GM21360 (cell line): ENCODE measurements around the gene NRM.
"Not testable (repeated sequence)": the region's sequence is repeated elsewhere in the genome, so short reads cannot be mapped to it uniquely, and the experiment has no call there.

Experiments
- ATAC-seq: cut with Tn5 transposase; IDR thresholded peaks from one replicate; pipeline ENCODE4 v1.9.1; 2021; ENCODE audit warnings: mild to moderate bottlenecking, moderate library complexity; ENCODE audit not compliant: unreplicated experiment

NRM gene

DNA sequence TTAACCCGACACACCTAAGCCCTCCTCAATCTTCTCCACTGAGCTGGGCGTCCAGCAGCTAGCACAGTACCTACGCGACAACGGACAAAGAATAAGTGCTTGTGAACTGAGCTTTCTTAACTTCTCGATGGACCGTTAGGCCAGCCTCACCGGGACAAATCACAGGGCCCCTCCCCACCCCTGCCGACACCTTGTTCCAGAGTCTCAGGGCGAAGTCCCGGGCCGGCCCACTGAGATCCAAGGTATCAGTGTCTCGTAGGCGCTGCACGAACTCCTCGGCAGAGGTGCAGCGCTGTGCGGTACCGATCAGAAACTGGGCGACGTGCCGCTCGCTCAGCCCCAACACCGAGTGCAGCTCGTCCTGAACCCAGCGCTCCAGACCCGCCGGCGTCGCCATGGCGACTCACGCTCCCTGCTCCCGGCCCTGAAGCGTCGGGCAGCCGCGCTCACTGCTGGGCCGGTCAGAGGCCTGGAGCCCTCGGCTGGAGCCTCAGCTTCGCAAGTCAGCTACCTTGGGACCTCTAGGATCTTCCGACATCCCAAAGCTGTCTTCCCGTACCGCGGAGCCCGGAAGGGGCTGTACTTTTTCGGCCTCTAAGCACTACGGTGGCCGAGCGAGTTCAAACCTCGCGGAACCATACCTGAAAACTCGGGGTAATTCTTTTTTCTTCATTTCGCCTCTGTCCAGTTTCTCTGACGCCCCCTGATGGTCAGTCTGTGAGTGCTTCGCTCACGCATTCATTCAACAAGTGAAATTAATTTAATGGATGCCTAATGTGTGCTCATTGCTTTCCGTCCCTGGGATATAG, 18.1 kb downstream of the NRM start, which contains the start of gene DHX16:
Gene DHX16, minus strand, starts transcription at position 562 of the 809 bp plus-strand sequence. Its CDS starts 165 bp downstream, at position 397.
- ATAC-seq = peak; percentile 60

DNA sequence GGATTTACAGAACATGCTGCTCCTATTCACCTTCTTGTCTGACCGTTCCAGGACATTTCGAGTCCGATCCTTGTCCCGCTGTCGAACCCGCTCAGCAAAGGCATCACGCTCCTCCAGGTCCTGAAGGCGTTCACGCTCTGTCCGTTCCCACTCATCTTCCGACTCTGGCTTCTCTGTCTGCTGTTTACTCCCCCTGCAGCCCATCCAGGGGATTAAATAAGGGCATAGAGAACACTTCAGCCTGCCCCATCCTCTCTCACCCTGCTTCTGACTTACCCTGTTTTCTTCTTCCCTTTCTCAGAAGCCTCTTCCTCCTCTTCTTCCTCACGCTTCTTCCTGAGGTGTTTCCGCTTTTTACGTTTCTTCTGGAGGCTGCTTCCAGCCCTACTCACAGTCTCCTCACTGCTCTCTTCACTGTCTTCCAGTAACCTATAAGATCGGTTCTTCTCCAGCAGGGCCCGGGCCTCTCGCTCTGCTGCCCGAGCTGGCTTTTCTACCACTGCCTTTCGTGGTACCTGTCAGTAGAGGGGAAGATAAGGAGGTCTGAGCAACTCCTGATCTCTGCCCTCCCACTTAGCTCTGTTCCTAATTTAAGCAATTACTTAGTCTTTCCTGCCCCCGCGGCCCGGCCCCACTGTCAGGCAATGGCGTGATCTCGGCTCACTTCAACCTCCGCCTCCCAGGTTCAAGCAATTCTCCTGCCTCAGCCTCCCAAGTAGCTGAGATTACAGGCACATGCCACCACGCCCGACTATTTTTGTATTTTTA, 19.8 kb downstream of the NRM start:
- no peak for ATAC-seq

DNA sequence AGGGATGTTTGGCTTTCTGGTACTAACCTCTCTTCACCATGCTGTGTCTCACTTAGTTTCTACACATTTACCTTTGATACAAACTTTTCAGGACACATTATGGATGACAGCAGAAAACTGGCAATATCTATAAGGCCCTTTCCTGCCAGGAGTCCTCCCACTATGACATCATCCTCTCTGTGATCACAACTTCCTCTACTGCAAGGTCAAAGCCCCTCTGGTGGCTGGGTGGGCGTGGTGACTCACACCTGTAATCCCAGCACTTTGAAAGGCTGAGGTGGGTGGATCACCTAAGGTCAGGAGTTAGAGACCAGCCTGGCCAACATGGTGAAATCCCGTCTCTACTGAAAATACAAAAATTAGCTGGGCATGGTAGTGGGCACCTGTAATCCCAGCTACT, 24.5 kb downstream of the NRM start:
- ATAC-seq = not testable (repeated sequence)

DNA sequence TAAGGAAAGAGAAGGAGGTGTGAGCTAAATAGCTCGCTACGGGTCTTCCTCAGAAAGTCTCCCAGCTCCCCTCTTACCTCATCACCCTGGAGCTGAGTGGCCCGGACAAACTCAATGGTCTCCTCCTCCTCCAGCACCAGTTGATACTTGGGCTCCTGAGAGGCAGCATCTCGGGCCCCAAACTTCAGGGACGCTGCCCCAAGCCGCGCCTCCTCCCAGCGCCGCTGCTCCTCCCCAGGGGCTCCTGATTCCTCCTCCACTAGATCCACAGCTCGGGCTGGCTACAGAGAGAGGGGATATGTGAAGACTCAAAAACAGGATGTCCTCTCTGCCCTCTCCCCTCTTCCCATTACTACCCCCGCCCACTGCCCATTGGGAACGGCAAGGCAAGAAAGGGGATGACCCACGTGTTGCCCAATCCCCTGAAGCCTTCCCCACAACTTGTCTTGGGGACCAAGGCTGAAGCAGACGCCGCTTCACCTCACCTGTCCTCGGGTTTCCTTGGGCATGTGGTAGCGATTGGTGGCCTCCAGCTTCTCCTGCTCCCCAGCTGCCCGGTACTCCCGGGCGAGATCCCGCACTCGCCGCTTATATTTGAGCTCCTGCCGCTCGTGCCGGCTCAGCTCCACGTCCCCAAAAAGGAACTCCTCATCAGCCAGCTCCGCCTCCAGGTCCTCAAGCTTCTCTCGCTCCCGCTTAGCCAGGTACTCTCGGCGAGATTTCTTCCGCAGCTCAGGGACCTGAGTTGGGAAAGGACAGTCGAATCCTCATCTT, 25.6 kb downstream of the NRM start:
- no peak for ATAC-seq

DNA sequence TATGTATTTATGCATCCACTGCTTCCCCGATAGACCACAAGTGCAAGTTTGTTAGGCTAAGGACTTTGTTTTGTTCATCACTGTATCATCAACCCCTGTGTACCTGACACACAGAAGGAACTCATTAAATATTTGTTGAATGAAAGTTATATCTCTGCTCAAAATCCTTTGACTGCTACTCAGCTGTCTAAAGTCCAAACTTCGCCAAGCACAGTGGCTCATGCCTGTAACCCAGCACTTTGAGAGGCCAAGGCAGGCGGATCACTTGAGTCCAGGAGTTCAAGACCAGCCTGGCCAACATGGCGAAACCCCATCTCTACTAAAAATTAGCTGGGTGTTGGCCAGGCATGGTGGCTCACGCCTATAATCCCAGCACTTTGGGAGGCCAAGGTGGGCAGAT, 32.9 kb downstream of the NRM start:
- not testable (repeated sequence) for ATAC-seq

DNA sequence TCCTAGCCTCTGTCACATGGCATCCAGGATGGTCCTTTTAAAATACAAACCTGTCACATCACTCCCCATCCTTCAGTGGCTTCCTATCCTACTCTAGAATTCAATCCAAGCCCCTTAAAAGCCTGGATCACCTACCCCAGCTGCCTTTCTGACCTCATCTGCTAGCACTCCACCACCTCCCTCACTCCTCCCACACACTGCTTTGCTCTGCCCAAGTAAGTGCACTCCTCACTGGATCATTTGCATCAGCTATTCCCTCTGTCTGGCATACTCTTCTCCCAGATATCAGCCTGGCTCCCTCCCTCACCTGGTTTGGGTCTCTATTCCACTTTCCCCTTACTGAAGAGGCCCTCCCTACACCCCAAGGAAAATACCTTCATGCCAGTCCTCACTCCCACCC, 33.3 kb downstream of the NRM start:
- ATAC-seq = no peak

DNA sequence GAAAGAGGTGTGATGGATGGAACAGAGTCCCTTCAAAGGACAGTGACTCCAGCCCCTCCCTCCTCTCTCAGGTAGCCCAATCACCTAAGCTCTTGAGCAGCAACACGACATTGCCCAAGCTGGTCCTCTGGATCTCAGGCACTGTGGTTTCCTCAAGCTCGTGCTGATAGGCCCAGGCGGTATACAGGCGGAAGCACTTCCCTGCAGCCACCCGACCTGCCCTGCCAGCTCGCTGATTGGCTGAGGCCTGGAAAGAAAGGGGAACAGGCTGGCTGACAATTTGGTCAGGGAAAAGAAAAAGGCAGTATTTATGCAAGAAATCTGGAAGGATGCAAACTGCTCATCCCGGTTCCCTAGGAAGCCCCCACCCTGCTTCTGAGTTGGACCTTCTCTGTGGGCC, 34.3 kb downstream of the NRM start:
- ATAC-seq = no peak

DNA sequence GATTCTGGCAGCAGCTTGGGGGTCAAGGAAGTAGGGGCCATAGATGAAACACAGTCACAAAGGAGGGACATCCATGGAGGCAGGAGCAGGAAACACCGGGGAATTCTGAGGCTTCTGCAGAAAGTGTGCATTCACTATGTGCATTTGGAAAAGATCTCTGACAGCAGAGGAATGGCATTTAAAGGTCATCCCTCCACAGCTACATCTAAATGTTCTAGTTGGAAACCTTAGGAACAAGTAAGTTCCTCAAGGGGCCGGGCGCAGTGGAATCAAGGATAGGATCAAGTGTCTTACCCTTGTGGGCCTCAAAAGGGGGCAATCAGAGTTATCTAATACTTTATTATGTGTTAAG, 35.1 kb downstream of the NRM start:
- ATAC-seq = no peak

DNA sequence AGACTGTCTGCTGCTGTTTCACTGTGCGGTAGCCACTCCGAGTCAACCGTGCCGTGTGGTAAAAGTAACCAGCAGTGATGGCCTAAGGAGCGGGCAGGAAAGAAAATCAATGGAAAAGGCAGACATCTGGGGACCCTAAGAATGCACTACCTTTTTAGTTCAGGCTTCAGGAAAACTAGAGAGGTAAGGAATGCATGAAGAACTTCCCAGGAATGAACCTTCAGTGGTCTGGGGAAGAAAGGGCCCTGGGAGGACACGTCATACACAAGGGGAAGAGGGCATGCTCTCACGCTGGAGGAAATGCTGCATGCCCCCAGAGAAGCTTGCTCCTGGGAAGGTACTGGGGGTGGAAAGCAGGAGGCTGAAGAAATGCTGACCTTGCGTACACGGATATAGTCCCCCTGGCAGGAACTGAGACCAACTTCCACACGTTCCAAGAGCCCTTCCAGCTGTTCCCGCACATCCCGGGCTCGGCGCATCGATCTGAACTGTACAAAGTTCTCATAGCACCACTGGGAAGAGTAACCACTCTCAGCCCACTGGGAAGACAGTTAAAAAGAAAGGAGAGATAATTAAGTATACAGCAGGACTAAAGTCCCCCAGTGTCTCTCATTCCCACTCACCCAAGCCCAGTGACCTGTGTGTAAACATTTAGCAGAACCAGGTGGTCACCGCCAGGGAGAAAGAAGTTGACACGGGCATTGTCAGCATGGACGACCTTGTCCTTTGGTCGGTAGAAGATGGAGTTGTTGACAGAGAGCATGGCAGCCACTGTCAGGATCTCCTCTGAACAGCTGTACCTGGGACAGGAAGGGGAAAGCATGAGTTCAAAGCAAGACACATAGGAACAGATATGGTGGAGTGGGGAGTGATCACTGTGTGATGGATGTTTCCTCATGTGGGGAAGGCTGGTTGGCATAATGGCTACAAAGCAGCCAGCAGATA, 35.7 kb downstream of the NRM start:
- ATAC-seq = no peak

DNA sequence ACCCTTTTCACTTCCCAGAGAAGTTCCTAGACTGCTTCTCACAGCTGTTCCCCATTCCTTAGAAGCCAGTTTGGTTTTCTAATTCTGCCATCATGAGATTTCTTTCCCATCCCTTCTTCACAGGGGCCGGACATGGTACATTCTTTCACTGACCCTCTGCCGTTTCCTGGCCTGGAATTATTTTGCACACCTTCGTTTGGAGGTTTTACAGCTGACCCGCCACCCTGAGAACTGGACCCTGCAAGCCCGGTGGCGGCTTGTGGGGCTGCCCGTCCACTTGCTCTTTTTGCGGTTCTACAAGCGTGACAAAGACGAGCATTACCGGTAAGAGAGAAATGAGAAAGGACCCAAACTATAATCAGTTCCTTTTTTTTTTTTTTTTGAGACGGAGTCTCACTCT, 39.6 kb downstream of the NRM start:
- ATAC-seq = no peak

DNA sequence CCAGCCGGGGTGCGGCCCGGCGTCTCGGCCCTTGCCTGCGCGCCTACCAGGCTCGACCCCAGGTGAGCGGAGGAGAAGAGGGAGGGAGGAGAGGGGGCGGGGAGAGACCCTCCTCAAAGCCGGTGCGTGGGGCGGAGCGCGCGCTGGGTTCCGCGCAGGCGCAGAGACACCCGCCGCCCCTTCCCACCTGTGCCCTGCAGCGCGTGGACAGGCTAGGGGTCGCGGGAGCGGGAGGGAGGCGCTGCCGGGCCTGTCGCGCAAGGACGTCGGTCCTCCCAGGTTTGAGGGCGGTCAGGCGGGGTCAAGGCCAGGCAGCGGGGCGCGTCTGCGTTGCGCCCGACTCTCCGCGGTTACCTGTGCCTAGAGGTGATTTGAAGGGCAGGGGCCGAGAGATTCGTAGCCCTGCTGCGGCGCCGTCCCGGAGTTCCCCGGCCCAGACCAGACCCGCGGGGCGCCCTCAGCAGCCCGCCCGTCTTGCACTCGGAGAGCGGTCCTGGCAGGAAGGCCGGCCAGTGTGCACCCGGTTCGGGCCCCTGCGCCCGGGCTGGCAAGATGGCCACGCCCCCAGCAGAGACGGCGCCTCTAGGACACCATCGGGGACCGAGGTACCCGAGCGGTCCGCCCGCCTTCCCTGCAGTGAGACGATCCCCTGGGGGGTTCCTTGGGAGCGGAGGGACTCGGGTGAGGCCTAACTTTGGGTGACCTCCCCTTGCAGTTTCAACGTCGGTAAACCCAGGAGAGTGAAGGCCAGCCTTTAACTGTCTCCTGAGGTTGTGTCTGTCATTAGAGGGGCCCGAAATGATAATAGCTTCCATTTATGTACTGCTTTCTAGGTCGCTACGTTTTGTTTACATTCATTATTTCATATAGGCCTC, 43.3 kb downstream of the NRM start:
- ATAC-seq = peak; percentile 56

DNA sequence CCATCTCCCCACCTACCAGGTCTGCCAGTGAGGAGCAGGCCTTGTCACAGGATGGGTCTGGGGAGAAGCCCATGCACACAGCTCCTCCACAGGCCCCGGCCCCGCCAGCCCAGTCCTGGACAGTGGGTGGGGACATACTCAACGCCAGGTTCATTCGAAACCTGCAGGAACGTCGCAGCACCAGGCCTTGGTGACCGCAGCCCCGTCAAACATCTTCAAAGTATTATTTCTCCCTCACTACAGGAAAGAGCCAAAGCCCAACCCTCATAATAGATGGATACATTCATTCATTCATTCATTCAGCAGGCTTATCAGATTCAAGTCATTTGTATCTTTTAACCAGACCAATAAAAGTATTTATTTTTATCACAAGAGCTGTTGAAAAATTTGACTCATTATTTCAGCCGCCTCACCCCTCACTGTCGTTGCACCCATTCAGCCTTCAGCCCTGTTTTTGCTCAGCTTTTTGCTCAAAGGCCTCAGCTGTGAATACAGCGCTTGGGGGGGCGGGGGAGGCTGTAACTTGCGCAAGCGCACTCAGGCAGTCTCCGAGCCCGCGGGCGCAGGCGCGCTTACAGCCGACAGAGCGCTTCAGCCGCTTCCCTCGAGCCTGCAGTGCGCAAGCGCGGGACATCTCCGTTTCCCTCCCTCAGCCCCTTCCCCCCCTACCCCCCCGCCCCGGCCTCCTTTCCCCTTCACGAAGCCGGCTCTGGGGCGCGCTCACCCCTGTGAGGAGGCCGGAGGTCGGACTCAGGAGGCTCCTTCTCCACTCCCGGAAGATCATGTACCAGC, 44.1 kb downstream of the NRM start, which contains the start of gene C6orf136:
Gene C6orf136, plus strand, starts transcription at position 684 of the 792 bp plus-strand sequence. Its CDS starts 99 bp downstream, at position 783.
- ATAC-seq = peak; percentile 41

DNA sequence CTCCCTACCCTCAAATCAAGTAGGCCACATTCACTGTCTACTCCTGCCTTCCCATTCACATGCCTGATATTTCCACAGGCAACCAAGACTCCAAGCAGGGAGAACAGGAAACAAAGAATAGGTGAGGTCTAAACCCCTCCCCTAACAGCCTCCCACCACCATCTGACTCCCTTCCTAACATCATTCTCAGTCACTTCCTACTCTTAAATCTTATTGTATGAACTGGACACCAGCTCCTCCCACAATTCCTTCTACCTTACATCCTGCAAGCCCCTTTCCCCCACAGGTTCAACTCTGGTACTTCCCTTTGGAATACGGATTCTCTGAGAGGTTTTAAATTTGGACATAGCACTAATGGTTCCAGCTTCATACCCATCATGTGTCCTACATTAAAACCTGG, 44.8 kb downstream of the NRM start:
- no peak for ATAC-seq

DNA sequence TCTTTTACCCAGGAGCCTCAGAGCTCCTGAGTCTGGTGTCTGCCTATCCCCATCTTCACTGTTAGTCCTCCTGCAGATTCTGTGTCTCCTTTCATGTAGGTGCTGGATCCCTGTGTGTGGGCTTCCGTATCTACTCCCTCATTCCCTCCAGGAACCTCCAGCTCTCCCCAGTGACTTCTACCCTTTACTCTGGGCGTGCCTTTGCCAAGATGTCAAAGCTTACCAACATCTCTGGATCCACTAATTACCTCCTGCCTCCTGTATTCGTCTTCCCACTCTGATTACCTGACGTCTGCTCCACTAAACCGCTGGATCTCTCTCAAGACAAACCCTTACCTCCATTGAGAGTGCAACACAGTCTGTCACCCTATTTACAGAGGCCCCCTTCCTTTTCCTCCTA, 46.0 kb downstream of the NRM start:
- ATAC-seq = no peak

DNA sequence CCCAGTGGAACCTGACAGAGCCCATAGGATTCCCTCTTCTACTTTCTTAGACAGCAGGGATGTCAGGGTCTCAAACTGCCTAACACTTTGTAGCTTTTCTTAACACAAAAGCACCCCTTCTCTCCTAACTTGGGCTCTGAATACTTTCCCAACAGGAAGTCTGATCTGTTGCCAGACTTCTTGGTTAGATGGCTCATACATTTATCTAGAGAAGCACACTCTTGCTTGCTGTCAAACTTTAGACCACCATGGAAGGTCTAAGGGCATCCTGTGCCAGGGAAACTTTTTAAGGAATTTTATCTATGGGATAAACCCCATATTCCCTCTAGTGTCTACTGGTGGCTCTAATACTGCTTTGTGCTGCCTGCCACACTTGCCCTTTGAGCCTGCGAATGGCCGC, 47.1 kb downstream of the NRM start:
- ATAC-seq = no peak

DNA sequence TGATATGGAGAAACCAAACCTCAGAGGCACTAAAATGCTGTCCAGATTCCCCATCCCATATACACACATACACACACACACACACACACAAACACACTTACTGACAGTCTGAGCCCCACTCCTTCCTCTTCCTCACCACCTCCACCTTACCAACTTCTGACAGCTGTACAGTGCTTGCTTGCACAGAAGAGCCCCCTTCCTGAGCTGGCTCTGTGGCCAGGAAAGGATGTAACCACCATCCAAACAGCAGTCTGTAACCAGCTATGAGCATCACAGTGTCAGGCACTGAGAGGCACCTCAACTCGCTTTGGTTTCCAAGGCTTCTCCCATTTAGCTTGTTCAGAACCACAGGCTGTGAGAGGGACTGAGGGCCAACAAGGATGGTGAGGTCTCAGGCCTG, 49.7 kb downstream of the NRM start:
- ATAC-seq = no peak

DNA sequence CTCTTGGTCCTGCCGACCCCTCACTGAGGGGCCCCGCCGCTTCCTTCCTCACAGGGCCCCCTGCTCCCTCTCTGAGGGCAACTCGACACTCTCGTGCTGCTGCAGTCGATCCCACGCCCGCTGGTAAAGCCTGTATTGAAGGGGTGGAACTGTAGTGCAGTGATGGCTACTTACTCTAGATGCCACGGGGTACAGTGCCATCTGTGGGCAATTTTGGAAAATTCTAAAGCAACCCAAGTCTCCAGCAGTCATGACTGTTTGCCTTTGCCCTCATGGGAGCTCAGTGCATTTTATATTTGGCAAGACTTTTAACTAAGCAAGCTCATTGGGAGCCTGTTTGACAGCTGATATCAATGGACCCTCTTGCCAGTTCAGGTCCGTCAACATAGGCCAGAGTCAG, 50.3 kb downstream of the NRM start:
- ATAC-seq = no peak
